HG02943 (cell line): ENCODE data around the gene FOXD4L6.
"Not testable (repeated sequence)": the region's sequence is repeated elsewhere in the genome, so short reads cannot be mapped to it uniquely, and the experiment has no call there.

Experiments used
- ATAC-seq: cut with Tn5 transposase; IDR thresholded peaks from one replicate; pipeline ENCODE4 v1.9.1; 2021; ENCODE audit warnings: mild to moderate bottlenecking, low read depth, moderate library complexity; ENCODE audit not compliant: unreplicated experiment

Gene FOXD4L6

GRCh38 chr9:41104542-41104941 lies 23.9 kb downstream of the FOXD4L6 start:
- not testable (repeated sequence) for ATAC-seq

- not testable (repeated sequence) for ATAC-seq
These were observed 28.0 kb downstream of the FOXD4L6 start for GRCh38 chr9:41100508-41100907.

GRCh38 chr9:41098759-41099158 lies 29.7 kb downstream of the FOXD4L6 start:
- not testable (repeated sequence) for ATAC-seq

DNA sequence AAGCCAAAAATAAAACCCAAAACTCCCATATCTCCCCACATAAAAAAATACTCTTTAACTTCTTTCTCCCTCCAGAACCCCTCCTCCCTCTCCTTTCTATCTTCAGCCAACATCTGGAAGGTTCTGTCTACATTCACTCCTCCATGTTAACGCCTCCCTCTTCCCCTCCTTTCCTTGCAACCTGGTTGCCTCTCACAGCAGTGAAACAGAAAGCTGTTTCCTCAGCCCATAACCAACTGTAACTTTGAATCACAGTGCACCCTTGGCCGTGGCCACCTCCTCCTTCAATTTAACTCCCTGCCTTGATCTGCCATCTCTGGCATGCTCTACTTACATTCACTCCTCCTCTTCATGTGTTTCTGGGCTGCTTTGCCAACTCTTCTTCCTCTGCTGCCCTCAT lies 33.4 kb downstream of the FOXD4L6 start:
- ATAC-seq: not testable (repeated sequence)

GRCh38 chr9:41094010-41094773 lies 34.3 kb downstream of the FOXD4L6 start:
- not testable (repeated sequence) for ATAC-seq

DNA sequence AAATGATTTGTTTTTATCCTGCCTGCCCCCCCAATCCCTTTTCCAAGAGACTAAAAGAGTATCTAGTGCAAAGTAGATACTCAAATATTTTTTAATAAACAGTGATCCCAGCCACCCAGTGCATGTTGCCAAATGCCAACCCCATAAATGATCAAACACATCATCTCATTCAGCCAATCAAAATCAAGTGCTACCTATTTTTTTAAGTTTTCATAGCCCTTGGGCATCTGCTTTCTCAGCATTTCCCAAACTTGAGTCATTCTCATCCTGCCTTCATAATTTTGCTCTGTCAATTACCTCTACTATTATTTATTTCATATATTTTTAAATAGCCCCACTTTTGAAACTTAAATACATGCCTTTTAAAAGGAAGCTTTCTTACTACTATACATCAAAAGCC lies 37.6 kb downstream of the FOXD4L6 start:
- ATAC-seq: not testable (repeated sequence)

GRCh38 chr9:41090386-41090785 lies 38.1 kb downstream of the FOXD4L6 start:
- ATAC-seq: not testable (repeated sequence)

- not testable (repeated sequence) for ATAC-seq
These were observed 39.9 kb downstream of the FOXD4L6 start for GRCh38 chr9:41088450-41089059.

DNA sequence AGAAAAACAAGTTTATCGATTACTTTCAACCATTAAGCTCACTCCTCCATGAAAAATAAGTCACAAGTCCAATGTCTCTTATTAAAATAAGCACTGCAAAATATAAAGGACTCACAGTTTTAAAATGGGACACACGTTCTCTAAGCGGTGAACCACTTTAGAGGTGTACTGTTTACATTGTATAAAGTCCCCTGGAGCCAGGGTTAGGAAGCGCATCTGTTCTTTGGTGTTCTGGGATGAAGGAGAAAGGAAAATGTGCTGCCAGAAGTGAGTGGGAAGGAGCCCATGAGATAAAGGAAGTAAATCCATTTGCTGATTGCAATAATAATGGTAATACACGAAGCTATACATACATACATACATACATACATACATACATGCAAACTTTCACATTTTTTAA lies 40.6 kb downstream of the FOXD4L6 start:
- ATAC-seq: not testable (repeated sequence)

- not testable (repeated sequence) for ATAC-seq
These were observed 41.2 kb downstream of the FOXD4L6 start for GRCh38 chr9:41087157-41087780.

GRCh38 chr9:41086685-41087084 lies 41.8 kb downstream of the FOXD4L6 start:
- not testable (repeated sequence) for ATAC-seq

- ATAC-seq: not testable (repeated sequence)
These were observed 42.3 kb downstream of the FOXD4L6 start for GRCh38 chr9:41086215-41086614.

- ATAC-seq: not testable (repeated sequence)
These were observed 46.1 kb downstream of the FOXD4L6 start for GRCh38 chr9:41082358-41082757.

- not testable (repeated sequence) for ATAC-seq
These were observed 49.0 kb downstream of the FOXD4L6 start for GRCh38 chr9:41079464-41079863.

- ATAC-seq: not testable (repeated sequence)
These were observed 50.9 kb downstream of the FOXD4L6 start for GRCh38 chr9:41077586-41077985.
